GM04504 (cell line): ENCODE measurements around the gene MN1.

ENCODE experiments used
- DNase-seq: peaks from one replicate; pipeline ENCODE4 v3.0.0-alpha.2; 2012; ENCODE audit warnings: low read depth

MN1 gene

GRCh38 chr22:27827604-27828587 is 26.3 kb upstream of the MN1 start:
- no peak for DNase-seq

- DNase-seq: no peak
Observed at GRCh38 chr22:27825174-27825573, 23.6 kb upstream of the MN1 start.

- DNase-seq: no peak
Observed at GRCh38 chr22:27823221-27823620, 21.7 kb upstream of the MN1 start.

GRCh38 chr22:27820896-27821866 is 19.6 kb upstream of the MN1 start:
- no peak for DNase-seq

GRCh38 chr22:27816552-27816951 is 15.0 kb upstream of the MN1 start:
- no peak for DNase-seq

- DNase-seq: no peak
Observed at GRCh38 chr22:27815826-27816530, 14.4 kb upstream of the MN1 start.

- DNase-seq: no peak
Observed at GRCh38 chr22:27814993-27815392, 13.4 kb upstream of the MN1 start.

GRCh38 chr22:27811778-27812177 is 10.2 kb upstream of the MN1 start:
- DNase-seq: no peak

GRCh38 chr22:27810609-27811151 is 9.1 kb upstream of the MN1 start:
- peak; percentile 15 for DNase-seq

GRCh38 chr22:27809700-27810608 is 8.4 kb upstream of the MN1 start:
- DNase-seq: no peak

- no peak for DNase-seq
Observed at GRCh38 chr22:27809226-27809603, 7.7 kb upstream of the MN1 start.

GRCh38 chr22:27808451-27809225 is 7.1 kb upstream of the MN1 start:
- DNase-seq: no peak

- no peak for DNase-seq
Observed at GRCh38 chr22:27805841-27806240, 4.3 kb upstream of the MN1 start.

GRCh38 chr22:27804470-27805297 is 3.1 kb upstream of the MN1 start:
- DNase-seq: no peak

GRCh38 chr22:27803841-27804415 is 2.4 kb upstream of the MN1 start:
- no peak for DNase-seq

- no peak for DNase-seq
Observed at GRCh38 chr22:27802346-27803073, 954 bp upstream of the MN1 start.

- DNase-seq: no peak
Observed at GRCh38 chr22:27801202-27801615, 347 bp downstream of the MN1 start.
